DMS 273 treated with DMSO at 0.1 percent for 48 hours (cell line): ENCODE measurements around the gene SLC35B3.
"Not testable (repeated sequence)": the region's sequence is repeated elsewhere in the genome, so short reads cannot be mapped to it uniquely, and the experiment has no call there.

Experiments
- DNase-seq: peaks from one replicate; lab custom pipeline; 2025; lab: John Stamatoyannopoulos, UW

Gene SLC35B3

DNA sequence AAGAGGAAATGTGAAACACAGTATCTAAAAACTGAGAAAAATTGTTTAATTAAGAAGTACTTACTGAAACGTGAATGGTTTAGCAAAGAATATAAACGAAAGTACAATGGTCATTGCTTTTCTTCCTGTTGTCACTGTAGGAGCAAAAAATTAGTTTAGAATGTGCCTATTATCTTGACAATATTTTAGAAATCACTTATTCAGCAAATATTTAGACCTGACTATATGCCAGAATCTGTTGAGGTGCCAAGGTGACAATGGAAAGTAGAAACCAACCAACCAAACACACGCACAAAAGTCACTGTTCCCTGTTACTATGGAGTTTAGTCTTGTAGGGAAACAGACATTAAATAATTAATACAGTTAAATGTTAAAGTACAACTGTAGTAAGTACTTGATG, 20.5 kb downstream of the SLC35B3 start:
- no peak for DNase-seq

GRCh38 chr6:8405946-8406345, 29.4 kb downstream of the SLC35B3 start:
- not testable (repeated sequence) for DNase-seq

GRCh38 chr6:8402546-8402945, 32.8 kb downstream of the SLC35B3 start:
- no peak for DNase-seq

DNA sequence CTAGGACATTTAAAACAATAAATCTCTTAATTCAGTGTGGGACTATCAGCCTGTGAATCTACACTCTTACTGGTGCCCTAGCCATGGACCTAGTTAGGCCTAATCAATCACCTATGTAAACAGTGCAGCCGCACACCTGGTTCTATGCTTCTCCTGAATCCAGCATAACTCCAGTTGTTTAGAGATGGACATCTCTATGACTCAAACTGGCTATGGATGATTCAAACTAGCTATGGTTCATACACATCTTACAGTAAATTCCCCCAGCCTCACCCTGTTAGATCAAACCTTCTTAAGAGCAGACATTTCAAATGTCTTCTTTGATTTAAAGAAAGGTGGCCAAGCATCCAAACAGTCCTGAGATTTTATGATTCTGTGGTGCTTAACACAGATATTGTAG, 34.7 kb downstream of the SLC35B3 start:
- DNase-seq = no peak

DNA sequence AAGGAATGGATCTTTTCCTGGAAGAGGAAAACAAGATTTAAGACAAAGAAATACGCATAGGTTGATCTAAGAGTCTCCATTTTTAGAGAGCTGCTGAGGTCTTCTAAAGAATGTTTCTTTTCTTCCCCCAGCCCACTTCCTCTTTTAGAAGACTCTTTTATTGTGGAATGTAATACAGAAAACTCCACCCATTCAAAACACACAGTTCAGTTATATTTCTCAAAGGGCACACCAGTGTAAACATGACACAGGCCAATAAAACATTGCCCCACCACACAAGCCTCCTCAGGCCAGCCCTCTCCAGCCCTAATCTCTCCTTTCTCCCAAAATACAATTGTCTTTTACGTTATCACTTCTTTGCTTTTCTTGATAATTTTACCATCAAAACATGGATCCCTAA, 42.8 kb downstream of the SLC35B3 start:
- no peak for DNase-seq

DNA sequence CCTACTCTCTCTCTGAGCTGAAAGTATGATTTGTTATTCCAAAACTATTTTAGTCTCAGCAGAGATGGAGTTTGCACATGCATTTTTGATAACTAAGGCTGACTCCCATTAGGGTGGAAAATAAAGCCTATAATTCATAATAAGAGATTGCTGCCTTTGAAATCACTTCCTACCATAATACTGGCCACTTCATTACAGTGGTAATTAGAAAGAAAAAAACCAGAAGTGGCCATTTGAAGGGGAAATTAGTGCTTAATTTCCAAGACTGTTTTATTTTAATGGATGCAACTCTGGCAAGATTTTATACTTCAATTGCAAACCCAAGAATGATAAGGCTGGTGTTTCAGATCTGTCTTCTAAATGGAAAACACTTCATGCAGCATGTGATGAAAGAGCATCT, 43.4 kb downstream of the SLC35B3 start:
- no peak for DNase-seq

DNA sequence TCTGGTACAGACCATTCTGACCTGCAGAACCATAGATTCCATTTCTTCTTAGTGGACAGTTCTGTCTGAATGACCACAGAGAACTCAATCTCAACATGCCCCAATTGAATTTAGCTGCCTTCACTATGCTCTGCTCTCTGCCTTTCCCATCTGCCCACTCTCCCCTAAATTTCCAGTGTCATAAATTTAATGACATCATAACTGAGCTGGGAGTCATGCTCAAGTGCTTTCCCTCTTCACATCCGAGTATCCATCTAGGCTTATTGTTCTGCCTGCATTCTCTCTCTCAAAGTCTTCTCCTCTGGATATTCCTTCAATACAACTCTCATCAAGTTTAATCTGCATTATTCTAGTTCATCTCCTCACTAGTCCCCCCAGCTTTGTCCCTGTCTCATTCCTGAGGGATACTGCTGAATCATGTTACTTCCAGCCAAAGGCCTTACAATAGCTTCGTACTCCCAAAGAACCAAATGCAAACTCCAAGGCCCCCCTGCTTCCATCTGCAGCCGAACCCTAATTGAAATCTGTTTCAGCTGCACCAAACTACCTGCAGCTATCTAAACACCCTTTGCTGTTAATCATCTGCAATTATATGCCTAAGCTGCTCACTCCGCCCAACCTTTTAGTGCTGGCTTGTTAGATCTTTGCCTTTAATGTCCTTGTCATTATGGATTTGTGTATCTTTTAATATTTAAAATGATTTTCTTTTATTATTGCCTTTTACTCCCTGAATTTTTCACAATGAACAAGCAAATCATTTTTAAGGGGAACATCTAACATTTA, 46.1 kb downstream of the SLC35B3 start:
- no peak for DNase-seq

DNA sequence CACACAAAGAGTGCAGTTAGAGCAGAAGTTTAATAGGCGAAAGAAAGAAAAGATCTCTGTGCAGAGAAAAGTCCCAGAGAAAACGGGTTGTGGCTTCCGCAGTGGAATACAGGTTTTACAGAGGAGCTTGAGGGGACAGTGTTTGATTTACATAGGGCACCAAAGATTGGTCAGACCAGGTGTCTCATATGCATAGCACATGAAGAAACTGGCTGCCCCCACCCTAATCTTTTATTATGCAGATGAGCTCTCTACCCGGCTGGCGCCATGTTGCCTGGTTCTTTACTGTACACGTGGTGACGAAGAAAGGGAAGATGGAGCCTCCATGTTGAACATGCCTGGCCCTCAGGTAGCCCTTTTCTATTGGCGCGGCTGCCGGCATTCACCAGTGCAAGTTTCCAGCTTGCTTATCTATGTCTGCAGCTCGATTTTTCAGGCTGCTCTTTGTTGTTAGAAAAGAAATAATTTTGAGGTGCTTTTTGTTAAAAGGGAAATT, 47.4 kb downstream of the SLC35B3 start:
- DNase-seq = no peak

- no peak for DNase-seq
Measured at GRCh38 chr6:8383584-8383983, 51.8 kb downstream of the SLC35B3 start.

DNA sequence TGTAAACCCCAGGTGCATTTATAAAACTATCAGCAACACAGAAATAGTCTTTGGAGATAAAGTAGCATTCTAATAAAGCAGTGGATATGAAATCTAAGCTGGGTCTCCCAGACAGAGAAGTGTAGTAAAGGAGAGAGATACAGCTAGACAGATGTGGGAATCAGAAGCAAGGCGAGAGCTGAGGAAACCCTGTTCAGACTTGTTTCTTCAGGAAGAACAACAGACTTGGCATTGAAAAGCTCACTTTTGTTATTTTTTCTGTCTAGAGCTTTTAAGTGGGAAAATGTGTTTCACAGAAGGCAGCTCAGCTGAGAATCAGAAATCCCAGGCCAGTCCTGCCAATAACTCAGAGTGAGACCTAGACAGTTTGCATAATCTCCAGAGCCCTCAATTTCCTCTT, 52.9 kb downstream of the SLC35B3 start:
- DNase-seq = no peak

- no peak for DNase-seq
Measured at GRCh38 chr6:8375916-8376315, 59.4 kb downstream of the SLC35B3 start.
